Mesenchymal stem cell (in vitro differentiated cells and primary cell): ENCODE measurements around the gene PPP4R3A.
"Not testable (repeated sequence)": the region's sequence is repeated elsewhere in the genome, so short reads cannot be mapped to it uniquely, and the experiment has no call there.

ENCODE experiments used
- DNase-seq: peaks from one replicate; pipeline ENCODE4 v3.0.0-alpha.2; 2013
- H2AFZ ChIP-seq: one replicate; pipeline ENCODE4 v1.6.1; 2013; ENCODE audit warnings: low read depth, mild to moderate bottlenecking, control low read depth, inconsistent platforms, low read length, moderate library complexity
- H2AK5ac ChIP-seq: 2 replicates; pipeline ENCODE4 v1.6.1; 2013; ENCODE audit warnings: low read length, moderate library complexity, mild to moderate bottlenecking, inconsistent platforms; ENCODE audit not compliant: severe bottlenecking
- H2BK120ac ChIP-seq: one replicate; pipeline ENCODE4 v1.6.1; 2013; ENCODE audit warnings: low read depth, mild to moderate bottlenecking, inconsistent platforms, low read length, moderate library complexity
- H2BK12ac ChIP-seq, 2 experiments: one replicate each; pipeline ENCODE4 v1.6.1; 2013; ENCODE audit warnings: inconsistent platforms in 2 of 2, low read length in 2 of 2, mild to moderate bottlenecking in 2 of 2, moderate library complexity in 2 of 2, control low read depth in 1 of 2
- H2BK15ac ChIP-seq: one replicate; pipeline ENCODE4 v1.6.1; 2013; ENCODE audit warnings: mild to moderate bottlenecking, low read depth, inconsistent platforms; ENCODE audit not compliant: poor library complexity, severe bottlenecking
- H2BK5ac ChIP-seq: 2 replicates; pipeline ENCODE4 v1.6.1; 2013; ENCODE audit warnings: low read depth, mild to moderate bottlenecking, low read length, control low read depth, inconsistent platforms; ENCODE audit not compliant: poor library complexity, severe bottlenecking
- H3K14ac ChIP-seq, 2 experiments: one replicate each; pipeline ENCODE4 v1.6.1; 2013; ENCODE audit warnings: inconsistent platforms in 2 of 2, low read length in 2 of 2, control low read depth in 1 of 2, mild to moderate bottlenecking in 1 of 2, moderate library complexity in 1 of 2
- H3K18ac ChIP-seq, 2 experiments: one replicate each; pipeline ENCODE4 v1.6.1; 2013; ENCODE audit warnings: inconsistent platforms in 2 of 2, low read length in 2 of 2, control low read depth in 1 of 2, low read depth in 1 of 2, mild to moderate bottlenecking in 1 of 2
- H3K23ac ChIP-seq, 2 experiments: one replicate each; pipeline ENCODE4 v1.6.1; 2013; ENCODE audit warnings: inconsistent platforms in 2 of 2, low read length in 2 of 2, mild to moderate bottlenecking in 2 of 2, moderate library complexity in 2 of 2, control low read depth in 1 of 2
- H3K27ac ChIP-seq: 2 replicates; pipeline ENCODE4 v1.5.1; 2013; ENCODE audit warnings: mild to moderate bottlenecking, moderate library complexity, low read length, control low read depth, inconsistent platforms; ENCODE audit not compliant: poor library complexity, severe bottlenecking
- H3K27me3 ChIP-seq, 2 experiments: 2 replicates each; pipeline versions ENCODE4 v1.6.1 to v1.7.0; 2013; ENCODE audit warnings: low read length in 2 of 2, mild to moderate bottlenecking in 2 of 2, moderate library complexity in 2 of 2, control low read depth in 1 of 2, inconsistent platforms in 1 of 2; ENCODE audit not compliant: control insufficient read depth in 1 of 2, insufficient read depth in 1 of 2
- H3K36me3 ChIP-seq, 2 experiments: 2 replicates each; pipeline versions ENCODE4 v1.6.1 to v1.7.0; 2013; ENCODE audit warnings: low read length in 2 of 2, control low read depth in 1 of 2, inconsistent platforms in 1 of 2, low read depth in 1 of 2, mild to moderate bottlenecking in 1 of 2; ENCODE audit not compliant: insufficient read depth in 2 of 2, control insufficient read depth in 1 of 2
- H3K4ac ChIP-seq, 2 experiments: one replicate each; pipeline ENCODE4 v1.6.1; 2013; ENCODE audit warnings: inconsistent platforms in 2 of 2, low read length in 2 of 2, mild to moderate bottlenecking in 2 of 2, moderate library complexity in 2 of 2, control low read depth in 1 of 2, low read depth in 1 of 2
- H3K4me1 ChIP-seq: 2 replicates; pipeline ENCODE4 v1.6.1; 2013; ENCODE audit warnings: low read depth, low read length, control low read depth; ENCODE audit not compliant: control insufficient read depth, insufficient read depth
- H3K4me2 ChIP-seq: 2 replicates; pipeline ENCODE4 v1.6.1; 2013; ENCODE audit warnings: low read length, mild to moderate bottlenecking, inconsistent platforms; ENCODE audit not compliant: poor library complexity, severe bottlenecking
- H3K4me3 ChIP-seq, 2 experiments: 2 replicates each; pipeline versions ENCODE4 v1.5.1 to v1.7.0; 2013; ENCODE audit warnings: low read length in 2 of 2, mild to moderate bottlenecking in 2 of 2, control low read depth in 1 of 2, low read depth in 1 of 2; ENCODE audit not compliant: insufficient read depth in 1 of 2
- H3K79me1 ChIP-seq: replicated peaks from 2 replicates; pipeline ENCODE4 v1.6.1; 2013; ENCODE audit warnings: mild to moderate bottlenecking, control low read depth, low read length, inconsistent platforms; ENCODE audit not compliant: poor library complexity, severe bottlenecking
- H3K9ac ChIP-seq: 2 replicates; pipeline ENCODE4 v1.7.0; 2013; ENCODE audit warnings: mild to moderate bottlenecking, low read length, moderate library complexity
- H3K9me3 ChIP-seq: 2 replicates; pipeline ENCODE4 v1.7.0; 2013; ENCODE audit warnings: mild to moderate bottlenecking, low read length; ENCODE audit not compliant: control insufficient read depth
- H4K8ac ChIP-seq: one replicate; pipeline ENCODE4 v1.6.1; 2013; ENCODE audit warnings: inconsistent platforms, mild to moderate bottlenecking, low read length, moderate library complexity
- H4K91ac ChIP-seq: one replicate; pipeline ENCODE4 v1.6.1; 2013; ENCODE audit warnings: mild to moderate bottlenecking, low read length, inconsistent platforms
- WGBS: methylation state at CpG from one replicate; pipeline ENCODE4 v1.1.7; 2013; ENCODE audit warnings: mixed read lengths; 5-methylcytosine and 5-hydroxymethylcytosine counted together

The PPP4R3A gene

DNA sequence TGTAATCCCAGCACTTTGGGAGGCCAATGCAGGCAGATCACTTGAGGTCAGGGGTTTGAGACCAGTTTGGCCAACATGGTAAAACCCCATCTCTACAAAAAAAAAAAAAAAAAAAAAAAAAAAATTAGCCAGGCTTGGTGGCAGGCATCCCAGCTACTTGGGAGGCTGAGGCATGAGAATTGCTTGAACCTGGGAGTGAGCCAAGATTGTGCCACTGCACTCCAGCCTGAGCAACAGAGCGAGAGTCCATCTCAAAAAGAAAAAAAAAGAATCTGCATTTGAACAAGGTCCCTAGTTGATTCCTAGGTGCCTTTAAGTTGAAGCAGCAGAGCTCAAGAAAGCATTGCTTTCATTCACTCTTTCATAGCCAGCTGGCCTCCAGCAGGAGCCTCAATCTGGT is 81.2 kb downstream of the PPP4R3A start:
- not testable (repeated sequence) for H4K8ac ChIP-seq, H3K4me1 ChIP-seq, H3K27ac ChIP-seq, DNase-seq, H3K9me3 ChIP-seq, H4K91ac ChIP-seq, H3K36me3 ChIP-seq, H3K79me1 ChIP-seq, H2AFZ ChIP-seq, H3K4ac ChIP-seq, H2AK5ac ChIP-seq, H2BK12ac ChIP-seq, H2BK120ac ChIP-seq, H3K23ac ChIP-seq, H3K9ac ChIP-seq, H3K4me3 ChIP-seq, H3K4me2 ChIP-seq, H2BK15ac ChIP-seq, H2BK5ac ChIP-seq, H3K18ac ChIP-seq, H3K14ac ChIP-seq
- H3K27me3 ChIP-seq: peaks cover 0 to 16% of the 10 kb centered on the region in 2 experiments
- WGBS: 89% methylated on average over 1 of the region's 1 CpG

DNA sequence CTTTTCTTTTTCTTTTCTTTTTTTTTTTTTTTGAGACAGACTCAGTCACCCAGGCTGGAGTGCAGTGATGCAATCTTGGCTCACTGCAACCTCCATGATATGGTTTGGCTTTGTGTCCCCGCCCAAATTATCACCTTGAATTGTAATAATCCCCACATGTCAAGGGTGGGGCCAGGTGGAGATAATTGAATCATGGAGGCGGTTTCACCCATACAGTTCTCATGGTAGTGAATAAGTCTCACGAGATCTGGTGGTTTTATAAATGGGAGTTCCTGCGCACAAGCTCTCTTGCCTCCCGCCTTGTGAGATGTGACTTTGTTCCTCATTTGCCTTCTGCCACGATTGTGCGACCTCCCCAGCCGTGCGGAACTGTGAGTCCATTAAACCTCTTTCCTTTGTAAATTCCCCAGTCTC is 84.6 kb downstream of the PPP4R3A start:
- H3K18ac ChIP-seq, H3K4ac ChIP-seq, H4K91ac ChIP-seq, H4K8ac ChIP-seq, H3K4me3 ChIP-seq, H3K14ac ChIP-seq, H2BK15ac ChIP-seq, H3K4me1 ChIP-seq, H3K79me1 ChIP-seq, H3K9ac ChIP-seq, H3K4me2 ChIP-seq, H3K23ac ChIP-seq, H2BK5ac ChIP-seq, H3K36me3 ChIP-seq, H2AK5ac ChIP-seq, H3K27ac ChIP-seq, H2BK12ac ChIP-seq, H2AFZ ChIP-seq, H3K9me3 ChIP-seq, DNase-seq, H2BK120ac ChIP-seq: not testable (repeated sequence)
- 84% methylated on average over 8 of the region's 9 CpGs for WGBS
- H3K27me3 ChIP-seq: peaks cover 0 to 22% of the 10 kb centered on the region in 2 experiments

DNA sequence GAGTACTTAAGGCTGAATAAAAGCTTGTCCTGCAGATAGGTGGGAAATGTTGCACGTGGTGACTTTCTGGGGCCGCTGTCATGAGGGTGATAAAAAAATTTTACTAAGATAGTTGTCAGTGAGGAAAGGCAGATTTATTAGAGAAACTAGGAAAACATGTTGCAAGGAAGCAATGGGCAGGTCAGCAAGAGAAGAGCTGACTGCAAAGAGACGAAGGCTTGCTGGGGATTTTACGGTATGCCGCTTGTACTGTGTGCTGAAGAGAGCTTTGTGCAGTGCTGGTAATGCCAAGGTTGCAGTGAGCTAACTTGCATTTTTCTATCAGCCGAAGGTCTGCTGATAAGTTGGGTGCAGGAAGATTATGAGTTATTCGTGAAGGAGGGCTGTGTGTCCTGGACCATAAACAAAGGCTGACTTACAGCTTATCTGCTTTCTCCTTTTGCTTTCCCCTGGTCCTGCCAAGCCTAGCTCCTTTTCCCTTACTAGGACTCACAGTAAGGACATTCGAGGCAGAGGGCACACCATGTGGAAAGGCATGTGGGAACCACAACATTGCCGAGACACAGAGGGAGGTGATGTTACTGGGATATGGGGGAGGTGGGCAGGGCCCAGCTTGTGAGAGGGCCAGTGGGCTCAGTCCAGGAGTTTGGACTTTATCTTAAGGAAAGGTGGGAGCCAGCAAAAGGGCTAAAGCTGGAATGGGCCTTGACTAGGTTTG is 85.1 kb downstream of the PPP4R3A start:
- Histone ChIP-seq H2BK12ac (no peak overlapping the region), H3K23ac (no peak overlapping the region), H3K79me1 (no peaks in the 10 kb centered on the region), H3K18ac (no peak overlapping the region), H4K8ac (no peak overlapping the region), H3K36me3 (no peaks in the 10 kb centered on the region), H3K4me2 (no peak overlapping the region), H3K4me1 (no peaks in the 10 kb centered on the region), H2BK15ac (no peak overlapping the region), H3K9ac (no peak overlapping the region), H2BK5ac (no peak overlapping the region), H3K9me3 (no peaks in the 10 kb centered on the region), H3K14ac (no peak overlapping the region), H4K91ac (no peak overlapping the region), H3K27me3 (peaks cover 0 to 22% of the 10 kb centered on the region in 2 experiments), H2AK5ac (no peak overlapping the region), H3K4ac (no peak overlapping the region), H3K4me3 (no peak overlapping the region), H2BK120ac (no peak overlapping the region), H3K27ac (no peak overlapping the region), H2AFZ (no peak overlapping the region)
- 91% methylated on average over 9 of the region's 9 CpGs for WGBS
- DNase-seq: no peak

GRCh38 chr14:91420686-91421085 is 89.4 kb downstream of the PPP4R3A start:
- H3K4me3 ChIP-seq: no peak overlapping the region
- no peaks in the 10 kb centered on the region for H3K9me3 ChIP-seq
- no peaks in the 10 kb centered on the region for H3K36me3 ChIP-seq

More at GRCh38 chr14:91420686-91421085, 89.4 kb downstream of the PPP4R3A start:
- Histone ChIP-seq H3K4ac (no peak overlapping the region), H3K27me3 (peaks cover 13 to 45% of the 10 kb centered on the region in 2 experiments), H2BK12ac (no peak overlapping the region), H2BK5ac (no peak overlapping the region), H2BK15ac (no peak overlapping the region), H3K14ac (no peak overlapping the region), H3K27ac (no peak overlapping the region), H2AK5ac (no peak overlapping the region), H2BK120ac (no peak overlapping the region), H3K4me1 (peaks cover 21% of the 10 kb centered on the region), H4K8ac (no peak overlapping the region), H3K9ac (no peak overlapping the region), H3K79me1 (no peaks in the 10 kb centered on the region), H4K91ac (no peak overlapping the region), H3K18ac (no peak overlapping the region), H3K4me2 (no peak overlapping the region), H3K23ac (no peak overlapping the region), H2AFZ (no peak overlapping the region)
- DNase-seq: no peak
- 90% methylated on average over 2 of the region's 2 CpGs for WGBS
